Natural killer cell (primary cell): ENCODE measurements around the gene IGFBPL1. TPM values are rescaled to one million over a fixed set of nuclear protein-coding genes. Genes with fewer than 3 reads are reported as not detected.

Source experiments
- ATAC-seq, 3 donors: fragments of 150-1000 bp in 2 of 3; fragments of 200-7000 bp in 1 of 3; cut with Tn5 transposase; 1 replicate in 1 of 3; 2 replicates in 2 of 3; pipeline ENCODE4 v1.10.0; 2021; ENCODE audit warnings: mild to moderate bottlenecking in 2 of 3, moderate library complexity in 2 of 3
- DNase-seq, 2 donors: peaks; one replicate each; pipeline versions ENCODE4 v3.0.0 to v3.0.0-alpha.2; 2013 to 2021; ENCODE audit warnings: mixed read lengths in 1 of 2
- H3K27ac ChIP-seq: one replicate; pipeline ENCODE4 v1.5.1; 2013; ENCODE audit warnings: mild to moderate bottlenecking, low read length
- H3K27me3 ChIP-seq: one replicate; pipeline ENCODE4 v1.6.1; 2013; ENCODE audit warnings: low read length; ENCODE audit not compliant: control insufficient read depth, insufficient read depth
- H3K36me3 ChIP-seq: one replicate; pipeline ENCODE4 v1.6.1; 2013; ENCODE audit warnings: low read length; ENCODE audit not compliant: control insufficient read depth, insufficient read depth
- H3K4me1 ChIP-seq: one replicate; pipeline ENCODE4 v1.6.1; 2013; ENCODE audit warnings: low read length; ENCODE audit not compliant: control insufficient read depth, insufficient read depth
- H3K4me3 ChIP-seq: one replicate; pipeline ENCODE4 v1.5.1; 2013; ENCODE audit warnings: low read length
- H3K9me3 ChIP-seq: one replicate; pipeline ENCODE4 v1.6.1; 2013; ENCODE audit warnings: low read length; ENCODE audit not compliant: control insufficient read depth, insufficient read depth
- H3K27ac Mint-ChIP-seq, 2 donors: one replicate each; pipeline ENCODE4 v1.8.0; 2022; ENCODE audit warnings: mild to moderate bottlenecking in 2 of 2, mixed read lengths in 2 of 2, moderate library complexity in 1 of 2
- H3K27me3 Mint-ChIP-seq, 2 donors: one replicate each; pipeline ENCODE4 v1.8.0; 2022; ENCODE audit warnings: low read depth in 2 of 2, mixed read lengths in 2 of 2
- H3K36me3 Mint-ChIP-seq: one replicate; pipeline ENCODE4 v1.8.0; 2022; ENCODE audit warnings: mixed read lengths
- H3K4me1 Mint-ChIP-seq, 2 donors: one replicate each; pipeline ENCODE4 v1.8.0; 2022; ENCODE audit warnings: mixed read lengths in 2 of 2
- H3K4me3 Mint-ChIP-seq: one replicate; pipeline ENCODE4 v1.8.0; 2022; ENCODE audit warnings: mild to moderate bottlenecking, moderate library complexity, mixed read lengths
- H3K9me3 Mint-ChIP-seq, 2 donors: one replicate each; pipeline ENCODE4 v1.8.0; 2022; ENCODE audit warnings: mixed read lengths in 2 of 2
- CTCF ChIP-seq: fragments of 200-600 bp; IDR thresholded peaks from one replicate; pipeline ENCODE4 v1.8.0; 2022; ENCODE audit warnings: antibody characterized with exemption
- WGBS: methylation state at CpG from one replicate; pipeline ENCODE4 v1.1.7; 2013; ENCODE audit warnings: missing lambda C conversion rate; ENCODE audit not compliant: insufficient coverage; 5-methylcytosine and 5-hydroxymethylcytosine counted together
- intact Hi-C: fragments of 100-400 bp; cut with micrococcal nuclease; formaldehyde crosslinking; loops from one replicate; pipeline ENCODE4 v1.14.2; 2022
- total RNA-seq, 4 donors: library from RNA; stranded (reverse); fragments of 120-200 nt in 1 of 4; gene quantifications; one replicate each; pipeline versions ENCODE4 v1.2.3 to v1.2.4, GENCODE V29; 2013 to 2022

IGFBPL1 gene
- total RNA-seq, 3 donors from 2014 or later (not counting 1 experiment from before 2014, with no cell fraction given), result not detected

GRCh38 chr9:38388283-38389223 is 35.7 kb downstream of the IGFBPL1 start:
- H3K4me3 Mint-ChIP-seq, result no peak overlapping the region
- H3K27ac Mint-ChIP-seq, result no peak overlapping the region
- TF ChIP-seq CTCF, result no peak
- intact Hi-C loops, result no loop called here
- Histone ChIP-seq H3K4me1 (peaks cover 11% of the 10 kb centered on the region), H3K4me3 (no peak overlapping the region), H3K27ac (no peak overlapping the region), H3K27me3 (no peaks in the 10 kb centered on the region), H3K9me3 (no peaks in the 10 kb centered on the region), H3K36me3 (no peaks in the 10 kb centered on the region)
- no peak for ATAC-seq
- H3K36me3 Mint-ChIP-seq, result no peaks in the 10 kb centered on the region
- peaks cover 21 to 39% of the 10 kb centered on the region in 2 donors for H3K27me3 Mint-ChIP-seq
- no peaks in the 10 kb centered on the region for H3K9me3 Mint-ChIP-seq
- 80% methylated on average over 5 of the region's 7 CpGs for WGBS
- no peak for DNase-seq
- peaks cover 14 to 15% of the 10 kb centered on the region in 2 donors for H3K4me1 Mint-ChIP-seq

GRCh38 chr9:38387751-38388150 is 36.5 kb downstream of the IGFBPL1 start:
- Histone ChIP-seq H3K9me3 (no peaks in the 10 kb centered on the region), H3K36me3 (no peaks in the 10 kb centered on the region), H3K27me3 (no peaks in the 10 kb centered on the region), H3K27ac (no peak overlapping the region), H3K4me3 (no peak overlapping the region), H3K4me1 (peaks cover 3% of the 10 kb centered on the region)
- H3K27ac Mint-ChIP-seq, result no peak overlapping the region
- peaks cover 21 to 39% of the 10 kb centered on the region in 2 donors for H3K27me3 Mint-ChIP-seq
- intact Hi-C loops, result no loop called here
- H3K4me3 Mint-ChIP-seq, result no peak overlapping the region
- no peak for ATAC-seq
- H3K4me1 Mint-ChIP-seq, result peaks cover 6 to 7% of the 10 kb centered on the region in 2 donors
- 94% methylated on average over 3 of the region's 4 CpGs for WGBS
- no peaks in the 10 kb centered on the region for H3K36me3 Mint-ChIP-seq
- TF ChIP-seq CTCF, result no peak
- DNase-seq, result no peak
- no peaks in the 10 kb centered on the region for H3K9me3 Mint-ChIP-seq

GRCh38 chr9:38387066-38387465 is 37.2 kb downstream of the IGFBPL1 start:
- Mint-ChIP-seq H3K27me3 (peaks cover 21 to 39% of the 10 kb centered on the region in 2 donors), H3K4me1 (peaks cover 3% of the 10 kb centered on the region in 2 donors), H3K36me3 (no peaks in the 10 kb centered on the region), H3K9me3 (no peaks in the 10 kb centered on the region), H3K4me3 (no peak overlapping the region), H3K27ac (no peak overlapping the region)
- Histone ChIP-seq H3K27me3 (no peaks in the 10 kb centered on the region), H3K36me3 (no peaks in the 10 kb centered on the region), H3K4me1 (peaks cover under 1% of the 10 kb centered on the region), H3K9me3 (no peaks in the 10 kb centered on the region), H3K27ac (no peak overlapping the region), H3K4me3 (no peak overlapping the region)
- 92% methylated on average over 1 of the region's 1 CpG for WGBS
- no peak for DNase-seq
- no peak for TF ChIP-seq CTCF
- ATAC-seq, result no peak
- intact Hi-C loops, result no loop called here
